Activated effector memory CD4-positive, alpha-beta T cell treated with anti-CD3 and anti-CD28 coated beads, Interleukin-2, amount 50 U/mL, for 16 hours (primary cell): Measurements from ENCODE around the gene PSIP1.
"Not testable (repeated sequence)": the region's sequence is repeated elsewhere in the genome, so short reads cannot be mapped to it uniquely, and the experiment has no call there.

Experiments
- DNase-seq: peaks from one replicate; pipeline ENCODE4 v3.0.0-alpha.2; 2020

Gene PSIP1

DNA sequence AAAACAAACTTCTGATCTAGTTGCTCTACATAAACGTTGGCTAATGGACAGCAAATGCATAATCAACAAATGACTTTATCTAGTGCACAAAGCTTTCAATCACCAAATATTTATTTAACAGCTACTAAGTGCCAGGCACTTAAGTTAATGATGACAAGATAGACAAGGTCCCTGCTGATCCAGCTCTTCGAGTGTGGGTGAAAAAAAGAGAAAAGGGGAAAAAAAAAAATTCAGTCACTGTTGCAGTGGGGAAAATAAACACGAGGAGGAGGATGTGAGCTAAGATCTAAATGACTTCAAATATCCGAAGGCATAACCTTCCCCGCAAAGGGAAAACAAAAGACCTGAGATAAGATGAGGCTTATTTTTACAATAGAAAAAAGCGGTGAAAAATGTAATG is 9.6 kb downstream of the PSIP1 start:
- DNase-seq = no peak

- DNase-seq = no peak
Measured at GRCh38 chr9:15499139-15499538, 11.6 kb downstream of the PSIP1 start.

DNA sequence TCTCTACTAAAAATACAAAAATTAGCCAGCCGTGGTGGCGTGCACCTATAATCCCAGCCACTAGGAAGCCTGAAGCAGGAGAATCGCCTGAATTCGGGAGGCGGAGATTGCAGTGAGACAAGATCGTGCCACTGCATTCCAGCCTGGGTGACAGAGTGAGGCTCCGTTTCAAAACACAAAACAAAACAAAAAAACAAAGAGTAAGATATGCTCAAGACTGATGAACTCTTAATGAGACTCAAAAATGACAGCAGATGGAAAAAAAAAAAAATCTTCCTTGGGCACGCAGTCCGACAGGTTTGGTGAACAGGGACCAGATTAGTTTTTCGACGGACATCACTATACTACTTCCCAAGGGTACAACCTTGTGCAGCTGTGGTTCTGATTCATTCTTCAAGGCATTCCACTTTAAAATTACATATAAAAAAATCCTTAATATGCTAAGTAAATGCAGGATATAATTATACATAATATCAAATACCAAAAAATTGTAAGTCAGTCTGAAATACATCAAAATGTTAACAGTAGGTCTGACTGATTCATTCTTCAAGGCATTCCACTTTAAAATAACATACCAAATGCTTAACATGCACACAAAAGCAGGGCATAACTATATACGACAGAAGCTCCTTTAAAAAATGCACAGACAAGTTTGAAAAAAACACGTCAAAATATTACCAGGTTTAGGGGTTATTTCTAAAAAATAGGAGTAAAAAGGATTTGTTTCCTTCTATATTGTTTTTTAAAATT is 12.3 kb downstream of the PSIP1 start:
- no peak for DNase-seq

DNA sequence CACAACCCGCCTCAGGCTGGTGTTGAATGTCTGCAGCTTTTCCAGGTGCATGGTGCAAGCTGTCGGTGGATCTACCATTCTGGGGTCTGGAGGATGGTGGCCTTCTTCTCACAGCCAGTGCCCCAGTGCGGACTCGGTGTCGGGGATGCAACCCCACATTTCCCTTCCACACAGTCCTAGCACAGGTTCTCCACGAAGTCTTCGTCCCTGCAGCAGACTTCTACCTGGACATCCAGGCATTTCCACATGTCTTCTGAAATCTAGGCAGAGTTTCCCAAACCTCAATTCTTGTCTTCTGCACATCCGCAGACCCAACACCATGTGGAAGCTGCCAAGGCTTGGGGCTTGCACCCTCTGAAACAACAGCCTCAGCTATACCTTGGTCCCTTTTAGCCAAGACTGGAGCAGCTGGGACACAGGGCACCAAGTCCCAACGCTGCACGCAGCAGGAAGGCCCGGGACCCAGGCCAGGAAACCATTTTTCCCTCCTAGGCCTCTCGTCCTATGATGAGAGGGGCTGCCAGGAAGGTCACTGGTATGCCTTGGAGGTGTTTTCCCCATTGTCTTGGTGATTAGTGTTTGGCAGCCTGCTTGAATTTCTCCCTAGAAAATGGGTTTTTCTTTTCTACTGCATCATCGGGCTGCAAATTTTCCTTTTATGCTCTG is 18.2 kb downstream of the PSIP1 start:
- DNase-seq = no peak

DNA sequence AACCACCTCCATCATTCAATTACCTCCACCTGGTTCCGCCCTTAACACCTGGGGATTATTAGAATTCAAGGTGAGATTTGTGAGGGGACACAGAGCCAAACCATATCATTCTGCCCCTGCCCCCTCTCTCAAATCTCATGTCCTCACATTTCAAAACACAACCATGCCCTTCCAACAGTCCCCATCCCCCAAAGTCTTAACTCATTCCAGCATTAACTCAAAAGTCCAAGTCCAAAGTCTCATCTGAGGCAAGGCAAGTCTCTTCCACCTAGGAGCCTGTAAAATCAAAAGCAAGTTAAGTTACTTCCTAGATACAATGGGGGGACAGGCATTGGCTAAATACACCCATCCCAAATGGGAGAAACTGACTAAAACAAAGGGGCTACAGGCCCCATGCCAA is 18.8 kb downstream of the PSIP1 start:
- DNase-seq = no peak

DNA sequence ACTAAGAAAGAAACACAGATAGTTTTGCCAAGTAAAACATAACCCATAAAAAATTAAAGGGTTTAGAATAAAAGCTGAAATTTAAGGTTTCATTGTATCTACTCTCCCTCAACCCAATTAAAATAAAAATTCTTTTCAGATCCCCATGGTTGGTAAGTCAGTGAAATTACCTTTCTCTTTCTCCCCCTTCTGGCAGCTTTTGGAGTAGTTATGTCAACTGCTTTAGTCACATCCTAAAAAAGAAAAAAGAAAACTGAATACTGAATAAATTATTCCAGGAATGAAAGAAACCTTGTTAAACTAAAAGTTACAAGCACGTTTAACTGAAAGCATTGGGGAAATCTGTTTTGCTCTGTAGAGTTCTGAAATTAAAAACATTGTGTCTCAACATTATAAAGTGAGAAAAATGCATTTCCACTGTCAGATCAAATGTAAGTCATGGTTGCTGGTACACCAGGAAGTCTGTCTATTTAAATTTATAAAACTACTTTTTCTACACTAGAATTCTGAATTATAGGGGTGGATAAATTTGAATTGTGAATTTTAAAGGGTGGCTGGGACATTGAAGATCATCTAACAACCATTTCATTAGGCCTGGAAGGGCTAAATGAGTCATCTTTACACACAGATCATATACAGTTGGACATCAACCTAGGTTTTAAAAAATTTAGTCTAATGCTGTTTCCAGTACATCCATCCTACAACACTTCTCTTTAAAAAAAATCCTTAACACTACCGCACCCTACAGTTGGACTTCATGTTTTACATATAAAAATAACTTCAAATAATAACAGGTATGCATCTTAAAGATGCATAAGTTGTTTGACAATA is 24.7 kb downstream of the PSIP1 start:
- DNase-seq = no peak

GRCh38 chr9:15484802-15485201 is 26.0 kb downstream of the PSIP1 start:
- DNase-seq = no peak

- no peak for DNase-seq
Measured at GRCh38 chr9:15482146-15482545, 28.6 kb downstream of the PSIP1 start.

GRCh38 chr9:15480028-15480427 is 30.7 kb downstream of the PSIP1 start:
- no peak for DNase-seq

- no peak for DNase-seq
Measured at GRCh38 chr9:15475923-15476536, 34.7 kb downstream of the PSIP1 start.

DNA sequence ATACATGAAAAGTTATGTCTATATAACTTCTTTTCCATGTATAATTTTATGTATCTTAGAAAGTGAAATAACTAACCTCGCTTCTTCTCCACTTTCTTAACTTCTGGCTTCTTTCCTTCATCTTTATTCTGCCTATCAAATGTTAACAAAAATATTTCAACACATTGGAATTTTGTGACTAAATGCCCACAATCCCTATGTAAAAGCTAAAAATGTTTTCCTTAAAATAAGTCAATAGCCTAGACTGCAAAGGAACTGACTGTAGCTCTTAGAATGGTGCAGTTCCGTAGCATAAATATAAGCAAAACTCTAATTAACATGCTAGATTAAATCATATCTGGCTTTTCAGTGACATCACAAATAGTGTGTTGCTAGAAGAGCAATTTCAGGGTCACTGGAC is 40.9 kb downstream of the PSIP1 start:
- DNase-seq = no peak

GRCh38 chr9:15469406-15469805 is 41.4 kb downstream of the PSIP1 start:
- DNase-seq = no peak

DNA sequence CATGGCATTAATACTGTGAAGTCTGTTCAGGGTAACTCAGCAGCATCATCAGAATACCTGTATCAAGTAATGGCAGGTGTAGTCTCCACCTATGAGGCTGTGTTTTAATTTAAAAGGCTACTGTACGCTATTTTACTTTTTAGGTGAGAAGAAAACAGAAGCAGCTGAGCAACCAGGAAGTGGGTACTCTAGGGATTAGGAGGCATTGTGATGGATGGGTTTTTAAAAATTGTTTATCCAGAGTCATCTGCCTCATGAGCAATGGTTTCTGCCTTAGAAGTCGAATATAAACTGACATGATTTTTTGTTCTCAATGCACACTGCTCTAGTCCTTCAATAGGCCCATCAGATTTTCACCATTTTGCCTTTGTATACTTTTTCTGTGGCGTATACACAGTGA is 42.6 kb downstream of the PSIP1 start:
- DNase-seq = no peak

DNA sequence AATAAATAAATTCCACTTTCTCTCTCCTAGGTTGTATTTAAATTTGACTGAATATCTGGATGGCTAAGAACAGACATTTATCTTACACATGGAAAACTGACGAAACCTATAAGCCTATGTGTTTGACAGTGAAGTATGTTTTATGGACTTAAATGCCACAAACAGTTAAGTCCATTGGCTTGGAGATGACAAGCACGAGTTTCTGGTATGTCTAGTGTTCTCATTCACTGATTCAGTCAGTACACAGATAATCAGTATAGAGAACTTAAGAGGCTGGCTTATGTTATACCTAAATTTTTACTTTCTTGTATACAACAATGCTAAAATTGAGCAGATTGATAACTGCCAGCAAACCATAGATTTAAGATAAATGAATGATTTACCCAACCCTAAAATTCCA is 49.2 kb downstream of the PSIP1 start:
- DNase-seq = no peak

DNA sequence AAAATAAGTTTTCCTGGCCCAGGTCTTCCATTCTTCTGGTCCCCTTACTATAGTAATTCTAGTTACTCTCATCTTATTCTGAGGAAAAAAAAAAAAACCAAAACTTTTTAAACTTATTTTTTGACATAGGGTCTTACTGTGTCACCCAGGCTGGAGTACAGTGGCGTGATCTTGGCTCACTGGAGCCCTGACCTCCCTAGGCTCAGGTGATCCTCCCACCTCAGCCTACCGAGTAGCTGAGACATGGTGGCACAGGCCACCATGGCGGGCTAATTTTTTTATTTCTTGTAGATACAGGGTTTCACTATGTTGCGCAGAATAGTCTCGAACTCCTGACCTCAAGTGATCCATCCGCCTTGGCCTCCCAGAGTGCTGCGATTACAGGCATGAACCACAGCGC is 49.7 kb downstream of the PSIP1 start:
- DNase-seq = no peak

- DNase-seq = no peak
Measured at GRCh38 chr9:15453956-15454355, 56.8 kb downstream of the PSIP1 start.

DNA sequence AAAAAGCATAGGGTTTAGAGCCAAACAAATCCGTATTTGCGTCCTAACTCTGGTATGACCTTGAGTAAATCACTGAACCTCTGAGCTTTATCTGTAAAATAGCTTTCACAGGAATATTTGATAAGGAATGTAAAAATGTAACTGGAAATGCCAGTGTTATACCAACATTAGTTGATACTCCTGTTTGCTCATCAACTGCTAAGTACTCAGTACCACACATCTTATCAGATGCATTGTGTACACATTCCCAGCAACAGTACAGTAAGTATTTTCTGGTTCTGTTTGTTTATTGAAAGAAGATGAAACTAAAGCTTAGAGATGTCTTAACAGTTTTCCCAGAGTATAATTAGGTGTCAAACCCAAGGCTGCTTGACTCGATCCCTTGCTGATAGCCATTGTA is 66.6 kb downstream of the PSIP1 start:
- DNase-seq = no peak

DNA sequence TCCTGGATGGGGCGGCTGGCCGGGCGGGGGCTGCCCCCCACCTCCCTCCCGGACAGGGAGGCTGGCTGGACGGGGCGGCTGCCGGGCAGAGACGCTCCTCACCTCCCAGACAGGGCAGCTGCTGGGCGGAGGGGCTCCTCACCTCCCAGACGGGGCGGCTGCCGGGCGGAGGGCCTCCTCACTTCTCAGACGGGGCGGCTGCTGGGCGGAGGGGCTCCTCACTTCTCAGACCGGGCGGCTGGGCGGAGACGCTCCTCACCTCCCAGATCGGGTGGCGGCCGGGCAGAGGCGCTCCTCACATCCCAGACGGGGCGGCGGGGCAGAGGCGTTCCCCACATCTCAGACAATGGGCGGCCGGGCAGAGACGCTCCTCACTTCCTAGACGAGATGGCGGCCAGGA is 68.5 kb downstream of the PSIP1 start:
- DNase-seq = not testable (repeated sequence)

DNA sequence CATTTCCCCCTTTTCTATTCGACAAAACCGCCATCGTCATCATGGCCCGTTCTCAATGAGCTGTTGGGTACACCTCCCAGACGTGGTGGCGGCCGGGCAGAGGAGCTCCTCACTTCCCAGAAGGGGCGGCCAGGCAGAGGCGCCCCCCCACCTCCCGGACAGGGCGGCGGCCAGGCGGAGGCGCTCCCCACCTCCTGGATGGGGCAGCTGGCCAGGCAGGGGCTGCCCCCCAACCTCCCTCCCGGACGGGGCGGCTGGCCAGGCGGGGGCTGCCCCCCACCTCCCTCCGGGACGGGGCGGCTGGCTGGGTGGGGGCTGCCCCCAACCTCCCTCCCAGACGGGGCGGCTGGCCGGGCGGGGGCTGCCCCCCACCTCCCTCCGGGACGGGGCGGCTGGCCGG is 68.9 kb downstream of the PSIP1 start:
- DNase-seq = not testable (repeated sequence)

DNA sequence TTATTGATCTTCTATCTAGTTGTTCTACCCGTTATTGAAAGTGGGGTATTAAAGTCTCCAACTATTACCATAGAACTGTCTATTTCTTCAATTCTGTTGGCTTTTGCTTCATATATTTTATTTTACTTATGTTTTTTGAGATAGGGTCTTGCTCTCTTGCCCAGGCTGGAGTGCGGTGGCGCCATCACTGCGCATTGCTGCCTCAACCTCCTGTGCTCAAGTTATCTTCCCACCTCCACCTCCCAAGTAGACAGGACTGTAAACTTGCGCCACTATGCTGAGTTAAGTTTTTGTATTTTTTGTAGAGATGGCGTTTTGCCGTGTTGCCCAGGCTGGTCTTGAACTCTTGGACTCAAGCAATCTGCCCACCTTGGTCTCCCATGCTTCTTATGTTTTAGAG is 71.9 kb downstream of the PSIP1 start:
- DNase-seq = no peak

DNA sequence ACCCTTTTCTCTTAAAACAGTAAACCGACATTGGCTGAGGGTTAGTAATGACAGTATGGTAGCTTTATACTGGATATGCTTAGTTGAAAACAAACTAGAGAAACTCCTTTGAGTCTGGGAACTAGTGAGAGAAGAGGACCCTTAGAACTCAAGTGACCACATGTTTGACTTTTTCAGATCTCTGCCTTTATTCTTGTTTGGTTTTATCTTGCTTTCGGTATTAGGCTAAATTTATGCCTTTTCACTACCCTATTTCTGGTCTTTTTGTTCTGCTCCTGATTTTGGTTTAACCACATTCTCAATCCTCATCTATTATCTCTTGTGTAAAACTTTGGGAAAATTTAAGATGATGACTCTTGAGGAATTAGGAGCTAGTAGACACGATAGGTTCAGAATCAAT is 77.1 kb downstream of the PSIP1 start:
- no peak for DNase-seq

- no peak for DNase-seq
Measured at GRCh38 chr9:15433191-15433590, 77.6 kb downstream of the PSIP1 start.
